HG02798 (cell line): Measurements from ENCODE around the gene ARL11.
"Not testable (repeated sequence)": the region's sequence is repeated elsewhere in the genome, so short reads cannot be mapped to it uniquely, and the experiment has no call there.

Source experiments
- ATAC-seq: cut with Tn5 transposase; IDR thresholded peaks from one replicate; pipeline ENCODE4 v1.9.1; 2021; ENCODE audit warnings: mild to moderate bottlenecking; ENCODE audit not compliant: unreplicated experiment, poor library complexity

The ARL11 gene

DNA sequence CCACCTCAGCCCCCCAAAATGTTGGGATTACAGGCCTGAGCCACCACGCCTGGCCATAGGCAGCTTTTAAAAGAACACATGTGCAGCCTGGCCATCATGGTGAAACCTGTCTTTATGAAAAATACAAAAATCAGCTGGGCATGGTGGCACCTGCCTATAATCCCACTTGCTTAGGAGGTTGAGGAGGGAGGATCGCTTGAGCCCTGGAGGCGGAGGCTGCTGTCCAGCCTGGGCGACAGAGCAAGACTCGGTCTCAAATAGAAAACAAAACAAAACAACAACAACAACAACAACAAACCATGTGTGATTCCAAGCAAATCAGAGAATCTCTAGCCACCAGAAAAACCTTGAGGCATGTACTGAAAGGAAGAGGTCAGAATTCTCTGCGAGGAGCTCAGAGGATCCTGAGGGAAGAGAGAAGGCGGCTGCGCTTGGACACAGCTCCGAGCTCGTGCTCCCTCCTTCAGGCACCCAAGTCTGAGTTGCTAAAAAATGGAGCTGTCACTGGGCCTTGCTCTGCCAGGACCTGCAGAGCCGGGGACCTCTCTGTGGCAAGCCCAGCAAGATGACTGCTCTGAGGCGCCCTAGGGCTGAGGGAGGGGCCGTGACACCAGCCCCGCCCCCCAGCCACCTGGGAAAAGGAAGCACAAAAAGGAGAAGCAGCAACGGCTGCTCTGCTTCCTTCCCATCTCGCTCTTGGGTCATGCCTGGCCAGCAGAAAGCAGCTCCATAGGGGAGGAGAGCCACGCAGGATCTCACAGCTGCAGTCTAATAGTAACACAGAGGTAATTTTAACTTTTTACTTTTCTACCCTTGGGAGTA lies at the start of gene ARL11:
TSS of gene ARL11 (plus strand) at position 677 of the 822 bp plus-strand sequence. CDS start 1,941 bp downstream, outside the sequence.
- ATAC-seq: peak; percentile 93

DNA sequence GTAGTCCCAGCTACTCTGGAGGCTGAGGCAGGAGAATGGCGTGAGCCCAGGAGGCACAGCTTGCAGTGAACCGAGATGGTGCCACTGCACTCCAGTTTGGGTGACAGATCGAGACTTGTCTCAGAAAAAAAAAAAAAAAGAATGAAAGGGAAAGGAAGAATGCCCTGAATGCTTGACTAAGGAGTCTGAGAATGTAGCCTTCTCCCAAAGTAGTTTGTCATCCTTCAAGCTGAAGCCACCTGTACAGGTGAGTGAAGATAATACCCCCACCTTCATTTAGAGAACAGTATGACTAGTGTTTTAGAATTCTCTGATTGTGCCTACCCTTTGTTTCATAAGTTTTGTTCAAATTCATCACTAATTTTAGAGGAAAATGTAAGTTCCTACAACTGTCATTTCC lies 48.8 kb upstream of the ARL11 start:
- no peak for ATAC-seq

DNA sequence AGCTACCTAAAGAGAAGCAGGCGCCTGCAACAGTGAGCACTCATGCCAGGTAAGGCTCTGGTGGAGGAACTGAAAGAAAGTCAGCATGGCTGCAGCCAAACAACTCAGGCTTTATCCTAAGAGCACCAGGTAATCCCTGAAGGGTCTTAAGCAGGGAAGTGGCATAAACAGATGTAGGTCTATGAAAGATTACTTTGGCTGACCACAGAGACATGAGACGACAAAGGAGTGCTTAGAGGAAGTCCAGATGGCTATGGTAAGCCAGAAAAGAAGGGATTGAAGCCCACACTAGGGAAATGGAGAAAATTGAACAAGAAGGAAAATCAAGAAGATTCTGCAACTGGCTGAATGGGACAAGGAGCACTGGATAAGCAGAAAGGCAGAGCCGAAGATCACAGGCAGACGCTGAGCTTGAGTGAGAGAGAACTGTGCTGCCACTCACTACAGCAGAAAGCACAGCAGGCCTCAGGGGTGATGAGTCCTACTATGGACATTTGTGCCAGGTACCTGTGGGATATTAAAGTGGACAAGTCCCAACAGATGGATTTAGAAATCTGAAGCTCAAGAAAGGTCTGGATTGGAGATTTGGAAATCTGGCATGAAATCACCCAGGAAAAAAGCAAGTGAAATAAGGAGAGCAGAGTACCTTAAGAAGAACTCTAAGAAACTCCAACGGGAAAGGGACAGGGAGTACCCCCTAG lies 47.2 kb upstream of the ARL11 start:
- no peak for ATAC-seq

DNA sequence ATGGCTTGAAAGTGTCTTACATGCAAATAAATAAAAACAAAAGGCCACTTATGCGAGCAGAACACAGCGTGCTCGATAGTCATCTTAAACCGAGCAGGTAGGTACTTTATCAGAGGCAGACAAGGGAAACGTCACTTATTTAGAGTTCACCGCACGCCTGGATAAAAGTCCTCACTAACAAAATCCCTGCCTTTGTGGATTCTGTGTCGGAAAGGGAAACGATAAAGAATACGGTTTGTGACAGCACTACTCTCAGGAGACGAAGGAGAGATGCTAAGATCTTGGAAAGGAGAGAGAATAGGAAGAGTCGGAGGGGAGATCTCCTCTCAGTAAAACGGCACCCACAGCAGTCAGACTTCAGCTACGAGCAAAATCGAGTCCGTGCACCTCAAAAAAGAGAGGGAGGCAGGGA lies 43.5 kb upstream of the ARL11 start:
- ATAC-seq: peak; percentile 9

GRCh38 chr13:49585220-49586157 lies 42.8 kb upstream of the ARL11 start, which contains the start of gene RCBTB1:
Gene RCBTB1, minus strand, starts transcription at chr13:49585558. Its CDS starts 18,279 bp downstream, at chr13:49567279.
- ATAC-seq: peak; percentile 93

GRCh38 chr13:49586717-49587116 lies 41.6 kb upstream of the ARL11 start:
- no peak for ATAC-seq

- no peak for ATAC-seq
Observed at GRCh38 chr13:49587311-49587847, 40.9 kb upstream of the ARL11 start.

DNA sequence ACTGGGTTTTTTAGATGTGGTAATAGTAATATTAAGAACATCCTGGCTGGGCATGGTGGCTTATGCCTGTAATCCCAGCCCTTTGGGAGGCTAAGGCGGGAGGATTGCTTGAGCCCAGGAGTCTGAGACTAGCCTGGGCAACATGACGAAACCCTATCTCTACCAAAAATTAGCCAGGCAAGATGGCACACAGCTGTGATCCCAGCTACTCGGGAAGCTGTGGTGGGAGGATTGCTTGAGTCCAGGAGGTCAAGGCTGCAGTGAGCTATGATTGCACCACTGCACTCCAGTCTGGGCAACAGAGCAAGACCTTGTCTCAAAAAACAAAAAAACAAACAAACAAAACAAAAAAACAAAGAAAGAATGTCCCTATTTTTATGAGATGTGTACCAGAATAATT lies 37.6 kb upstream of the ARL11 start:
- not testable (repeated sequence) for ATAC-seq

DNA sequence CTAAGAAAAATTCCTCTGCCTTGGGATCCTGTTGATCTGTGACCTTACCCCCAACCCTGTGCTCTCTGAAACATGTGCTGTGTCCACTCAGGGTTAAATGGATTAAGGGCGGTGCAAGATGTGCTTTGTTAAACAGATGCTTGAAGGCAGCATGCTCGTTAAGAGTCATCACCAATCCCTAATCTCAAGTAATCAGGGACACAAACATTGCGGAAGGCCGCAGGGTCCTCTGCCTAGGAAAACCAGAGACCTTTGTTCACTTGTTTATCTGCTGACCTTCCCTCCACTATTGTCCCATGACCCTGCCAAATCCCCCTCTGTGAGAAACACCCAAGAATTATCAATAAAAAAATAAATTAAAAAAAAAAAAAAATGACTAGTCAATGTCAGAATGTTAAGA lies 34.4 kb upstream of the ARL11 start:
- not testable (repeated sequence) for ATAC-seq

GRCh38 chr13:49594576-49594975 lies 33.7 kb upstream of the ARL11 start:
- ATAC-seq: no peak

- ATAC-seq: no peak
Observed at GRCh38 chr13:49596221-49596620, 32.1 kb upstream of the ARL11 start.

DNA sequence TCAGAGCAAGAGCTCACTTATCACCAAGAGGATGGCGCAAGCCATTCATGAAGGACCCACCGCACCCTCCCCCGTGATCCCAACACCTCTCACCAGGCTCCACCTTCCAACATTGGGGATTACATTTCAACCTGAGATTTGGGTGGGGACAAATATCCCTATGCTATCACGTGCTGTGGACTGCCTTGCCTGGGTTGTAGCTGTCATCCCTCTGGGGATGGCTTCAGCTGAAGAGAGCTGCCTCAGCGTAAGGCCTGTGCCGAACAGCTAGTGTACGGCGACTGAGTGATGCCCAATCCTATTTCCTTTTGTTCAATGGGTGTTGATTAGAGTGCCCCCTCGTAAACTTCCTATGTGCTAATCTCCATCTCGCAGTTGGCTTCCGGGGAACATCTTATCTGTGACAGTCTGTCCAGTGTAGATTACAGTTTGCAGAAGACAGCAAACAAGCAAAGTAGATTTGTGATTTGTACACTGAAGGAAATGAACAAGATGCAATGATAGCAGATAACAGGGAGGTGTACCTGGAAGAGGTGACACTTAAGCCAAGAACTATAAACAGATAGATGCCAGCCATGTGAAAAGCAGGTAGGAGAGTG lies 31.2 kb upstream of the ARL11 start:
- no peak for ATAC-seq

- no peak for ATAC-seq
Observed at GRCh38 chr13:49602005-49602404, 26.3 kb upstream of the ARL11 start.

- not testable (repeated sequence) for ATAC-seq
Observed at GRCh38 chr13:49602615-49603014, 25.7 kb upstream of the ARL11 start.

DNA sequence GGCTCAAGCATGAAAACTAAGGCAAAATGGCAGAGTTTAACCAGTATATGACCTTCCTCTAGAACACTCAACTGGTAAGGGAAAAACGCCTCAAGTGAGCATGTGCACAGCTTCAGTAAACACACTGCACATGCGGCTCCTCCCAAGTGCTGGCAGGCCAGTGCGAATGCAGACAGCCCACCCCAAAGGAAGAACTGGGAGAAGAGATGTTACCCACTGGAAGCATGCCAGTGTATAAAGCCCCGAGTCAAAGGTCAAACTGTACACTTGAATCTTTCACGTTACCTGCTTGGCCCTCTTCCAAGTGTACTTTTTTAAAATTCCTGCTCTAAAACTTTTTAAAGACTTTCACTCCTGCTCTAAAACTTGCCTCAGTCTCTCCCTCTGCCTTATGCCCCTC lies 23.7 kb upstream of the ARL11 start:
- ATAC-seq: no peak

- ATAC-seq: peak; percentile 95
Observed at GRCh38 chr13:49606747-49607648, 21.3 kb upstream of the ARL11 start.

DNA sequence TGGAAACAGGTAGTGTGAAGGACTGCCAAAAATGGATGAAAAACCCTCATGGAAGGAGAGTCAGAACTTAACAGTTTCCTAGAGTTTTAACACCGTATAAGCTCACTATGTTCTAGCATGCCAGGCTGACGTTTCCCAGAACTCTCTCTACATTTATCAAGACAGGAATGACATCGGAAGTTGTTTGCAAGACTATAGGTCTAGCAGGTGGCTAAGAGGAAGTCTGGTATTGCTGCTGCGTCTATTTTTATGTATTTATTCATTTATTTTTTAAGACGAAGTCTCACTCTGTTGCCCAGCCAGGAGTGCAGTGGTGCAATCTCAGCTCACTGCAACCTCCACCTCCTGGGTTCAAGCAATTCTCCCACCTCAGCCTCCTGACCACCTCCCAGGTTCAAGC lies 20.5 kb upstream of the ARL11 start:
- no peak for ATAC-seq

DNA sequence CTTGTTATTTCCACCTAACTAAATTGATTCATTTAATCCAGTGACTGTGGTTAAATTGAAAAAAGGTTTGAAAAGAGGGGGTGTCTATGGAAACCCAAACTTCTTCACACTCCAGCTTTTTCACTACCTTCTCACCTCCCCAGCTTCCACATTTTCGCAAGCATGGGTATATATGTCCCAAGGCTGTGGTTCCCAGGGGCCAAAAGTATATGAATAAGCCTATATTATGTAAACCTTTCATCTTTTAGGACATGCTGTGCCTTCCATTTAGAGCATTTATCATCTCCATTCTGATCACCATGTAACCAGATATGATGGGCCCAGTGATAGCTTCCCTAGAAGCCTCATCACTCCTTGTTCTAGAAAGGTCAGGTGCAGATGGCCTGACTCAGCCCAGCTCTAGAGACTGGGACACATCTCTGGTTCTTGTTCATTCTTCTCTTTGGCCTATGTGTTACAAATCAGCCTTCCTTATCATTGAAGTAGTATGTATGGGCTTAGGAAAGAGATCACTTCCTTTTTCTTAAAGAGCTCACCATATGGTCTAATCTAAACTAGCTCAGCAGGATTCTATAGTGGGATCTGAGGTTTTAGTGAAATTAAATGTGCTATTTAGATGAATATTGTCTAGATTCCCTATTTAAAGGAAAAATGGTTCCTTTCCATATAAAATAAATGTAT lies 19.5 kb upstream of the ARL11 start:
- no peak for ATAC-seq
